ENCODE data around the gene CASQ2. TPM values are rescaled to one million over a fixed set of nuclear protein-coding genes. Genes with fewer than 3 reads are reported as not detected.

Gene CASQ2
- total and polyA plus RNA-seq, 2 of the 4 experiments (the other 2 are of a cell fraction): not detected

- peak overlapping the region; percentile 48 for H3K4ac ChIP-seq (ENCODE audit: low read depth, low read length)
- POLR2A ChIA-PET (ENCODE audit: unreplicated experiment): no interaction called here
- H3K4me2 ChIP-seq (ENCODE audit: low read depth, low read length): no peak overlapping the region; the same call in 1 of the 2 replicates
- intact Hi-C loops (cut with micrococcal nuclease): no loop called here
- in situ Hi-C loops (cut with MboI; ENCODE audit: low sequenced_read_pairs): no loop called here
- H3K9me1 ChIP-seq (ENCODE audit: insufficient read depth, low read length): peaks cover 20% of the 10 kb centered on the region
- no peak overlapping the region for H3K4me3 ChIP-seq (ENCODE audit: insufficient read depth, low read depth, low read length)
- H2AFZ ChIP-seq (replicated peaks; ENCODE audit: low read length, poor library complexity): peak overlapping the region; percentile 76
- H2AK9ac ChIP-seq (replicated peaks; ENCODE audit: low read depth, low read length, poor library complexity): peak overlapping the region; percentile 56
- H2BK120ac ChIP-seq (ENCODE audit: low read depth, low read length): no peak overlapping the region; the same call in 1 of the 2 replicates
- H4K91ac ChIP-seq (ENCODE audit: insufficient read depth, low read depth, low read length): no peak overlapping the region
- H4K5ac ChIP-seq (ENCODE audit: low read depth, low read length): no peak overlapping the region
- H2BK15ac ChIP-seq (ENCODE audit: low read depth, low read length): no peak overlapping the region; the same call in 2 of the 3 replicates
- TF ChIP-seq POLR2A (IDR thresholded peaks at IDR 0.05; ENCODE audit: low read depth, low read length): no peak
- TF ChIP-seq RCOR1 (IDR thresholded peaks at IDR 0.05; ENCODE audit: insufficient replicate concordance, low read length): no peak
- H3K23ac ChIP-seq (ENCODE audit: low read depth, low read length): peak overlapping the region; percentile 83
- H3K27me3 ChIP-seq (ENCODE audit: control insufficient read depth, insufficient read depth, low read length): no peaks in the 10 kb centered on the region
- ATAC-seq (ENCODE audit: low read depth) (peak; percentile 62), DNase-seq (no peak)
- no TSS peak for BruUV-seq (replicated peaks)
- dilution Hi-C loops (cut with HindIII; ENCODE audit: low sequenced_read_pairs, unreplicated experiment): no loop called here
- H3K56ac ChIP-seq (ENCODE audit: extremely low read depth, insufficient read depth, low read length): no peak overlapping the region
- CTCF ChIA-PET: no interaction called here
- no peak overlapping the region for H2BK5ac ChIP-seq (ENCODE audit: low read depth, low read length, poor library complexity, severe bottlenecking)
- H3K4me1 ChIP-seq (ENCODE audit: control insufficient read depth, insufficient read depth, low read length): peaks cover 13% of the 10 kb centered on the region
- H2BK20ac ChIP-seq (ENCODE audit: low read depth, low read length): no peak overlapping the region
- peaks cover 13 to 56% of the 10 kb centered on the region in 2 experiments for H3K79me1 ChIP-seq (ENCODE audit: low read depth in 1 of 2, low read length in 2 of 2)
- H3K14ac ChIP-seq (replicated peaks; ENCODE audit: low read depth, low read length): peak overlapping the region; percentile 35; the same call in 1 of the 2 replicates
- WGBS, 2 experiments (ENCODE audit: extremely low coverage in 2 of 2, insufficient read length in 1 of 2): 24% methylated on average over 2 of the region's 7 CpGs; no CpG with 5 or more reads in 1 of the 2 experiments
- no peaks in the 10 kb centered on the region for H3K9me3 ChIP-seq (ENCODE audit: control insufficient read depth, insufficient read depth, low read length)
- H3K9ac ChIP-seq (ENCODE audit: low read depth, low read length): no peak overlapping the region
- H3K18ac ChIP-seq (ENCODE audit: low read depth, low read length): no peak overlapping the region
- peak overlapping the region in 1 of 2 experiments; percentile 14; a peak in 1 of 4 replicates for H4K8ac ChIP-seq (ENCODE audit: low read depth in 2 of 2, low read length in 2 of 2)
- no peak overlapping the region for H2AK5ac ChIP-seq (ENCODE audit: low read depth, low read length)
- H4K20me1 ChIP-seq (ENCODE audit: insufficient read depth, low read length): no peaks in the 10 kb centered on the region
- no peak overlapping the region for H3K27ac ChIP-seq (ENCODE audit: insufficient read depth, low read length)
- peaks cover 1% of the 10 kb centered on the region; the same call in 1 of the 2 replicates for H3K36me3 ChIP-seq (ENCODE audit: control insufficient read depth, insufficient read depth, low read length)
Observed at GRCh38 chr1:115655306-115655663, 113.2 kb downstream of the CASQ2 start.

Data from IMR-90 (cell line).